GM12875 (cell line): ENCODE measurements around the gene TRPM4.

ENCODE experiments used
- H3K4me3 ChIP-seq: one replicate; pipeline ENCODE4 v1.5.1; 2011; ENCODE audit warnings: low read depth, low read length, control low read depth
- TF ChIP-seq, protein P1 (sequence below): IDR thresholded peaks from 2 replicates; pipeline ENCODE4 v1.5.1; 2011; ENCODE audit warnings: low read depth, mild to moderate bottlenecking, control low read depth, inconsistent platforms, low read length, moderate library complexity, borderline replicate concordance; ENCODE audit not compliant: insufficient read depth

Gene TRPM4

DNA sequence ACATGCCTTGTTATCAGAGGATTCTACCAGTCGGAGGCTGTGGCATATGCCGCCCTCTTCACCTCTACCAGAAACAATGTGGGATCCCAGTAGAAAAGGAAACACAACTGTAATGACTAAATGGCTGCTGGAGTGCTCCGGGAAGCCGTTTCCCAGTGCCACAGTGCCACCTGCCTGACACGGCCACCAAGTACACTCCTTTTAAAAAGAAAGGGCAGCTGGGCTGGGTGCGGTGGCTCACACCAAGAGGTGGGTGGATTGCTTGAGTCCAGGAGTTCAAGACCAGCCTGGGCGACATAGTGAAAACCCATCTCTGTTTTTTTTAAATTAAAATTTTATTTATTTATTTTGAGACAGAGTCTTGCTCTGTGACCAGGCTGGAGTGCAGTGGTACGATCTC lies 67.3 kb downstream of the TRPM4 start:
- no peak overlapping the region for H3K4me3 ChIP-seq
- TF ChIP-seq, protein P1, sequence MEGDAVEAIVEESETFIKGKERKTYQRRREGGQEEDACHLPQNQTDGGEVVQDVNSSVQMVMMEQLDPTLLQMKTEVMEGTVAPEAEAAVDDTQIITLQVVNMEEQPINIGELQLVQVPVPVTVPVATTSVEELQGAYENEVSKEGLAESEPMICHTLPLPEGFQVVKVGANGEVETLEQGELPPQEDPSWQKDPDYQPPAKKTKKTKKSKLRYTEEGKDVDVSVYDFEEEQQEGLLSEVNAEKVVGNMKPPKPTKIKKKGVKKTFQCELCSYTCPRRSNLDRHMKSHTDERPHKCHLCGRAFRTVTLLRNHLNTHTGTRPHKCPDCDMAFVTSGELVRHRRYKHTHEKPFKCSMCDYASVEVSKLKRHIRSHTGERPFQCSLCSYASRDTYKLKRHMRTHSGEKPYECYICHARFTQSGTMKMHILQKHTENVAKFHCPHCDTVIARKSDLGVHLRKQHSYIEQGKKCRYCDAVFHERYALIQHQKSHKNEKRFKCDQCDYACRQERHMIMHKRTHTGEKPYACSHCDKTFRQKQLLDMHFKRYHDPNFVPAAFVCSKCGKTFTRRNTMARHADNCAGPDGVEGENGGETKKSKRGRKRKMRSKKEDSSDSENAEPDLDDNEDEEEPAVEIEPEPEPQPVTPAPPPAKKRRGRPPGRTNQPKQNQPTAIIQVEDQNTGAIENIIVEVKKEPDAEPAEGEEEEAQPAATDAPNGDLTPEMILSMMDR = peak; percentile 42; the same call in 1 of the 2 replicates

DNA sequence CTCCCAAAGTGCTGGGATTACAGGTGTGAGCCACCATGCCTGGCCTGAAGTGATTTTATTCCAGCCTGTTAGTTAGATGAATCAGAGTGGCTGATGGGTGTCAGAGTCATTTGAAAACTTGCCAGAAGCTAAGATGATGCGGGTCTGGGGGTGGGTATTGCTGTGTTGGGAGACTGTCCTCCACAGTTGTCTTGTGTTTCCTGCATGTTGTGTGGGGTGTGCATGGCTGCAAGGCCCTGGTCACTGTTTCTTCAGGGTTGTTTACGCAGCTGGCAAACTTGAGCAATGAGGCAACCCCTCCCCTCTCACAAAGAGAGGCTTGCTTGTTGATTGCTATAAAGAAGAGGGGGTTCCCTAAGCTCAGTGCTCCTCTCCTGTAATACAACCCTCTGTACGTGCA lies 71.8 kb downstream of the TRPM4 start:
- TF ChIP-seq, protein P1 = no peak
- no peak overlapping the region for H3K4me3 ChIP-seq

DNA sequence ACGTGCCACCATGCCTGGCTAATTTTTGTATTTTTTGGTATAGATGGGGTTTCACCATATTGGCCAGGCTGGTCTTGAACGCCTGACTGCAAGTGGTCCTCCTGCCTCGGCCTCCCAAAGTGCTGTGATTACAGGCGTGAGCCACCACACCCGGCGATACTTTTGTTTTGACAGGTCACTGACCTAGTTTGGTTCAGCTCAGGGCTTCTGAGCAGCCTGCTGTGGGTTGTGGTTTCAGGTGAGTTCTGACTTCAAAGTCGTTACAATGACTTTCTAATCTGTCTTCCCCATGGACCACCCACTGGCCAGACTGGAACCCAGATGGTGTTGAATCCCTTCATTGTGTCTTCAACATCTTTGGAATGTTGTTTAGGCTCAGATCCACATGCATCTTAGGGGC lies 73.8 kb downstream of the TRPM4 start:
- TF ChIP-seq, protein P1 = no peak
- no peak overlapping the region for H3K4me3 ChIP-seq

DNA sequence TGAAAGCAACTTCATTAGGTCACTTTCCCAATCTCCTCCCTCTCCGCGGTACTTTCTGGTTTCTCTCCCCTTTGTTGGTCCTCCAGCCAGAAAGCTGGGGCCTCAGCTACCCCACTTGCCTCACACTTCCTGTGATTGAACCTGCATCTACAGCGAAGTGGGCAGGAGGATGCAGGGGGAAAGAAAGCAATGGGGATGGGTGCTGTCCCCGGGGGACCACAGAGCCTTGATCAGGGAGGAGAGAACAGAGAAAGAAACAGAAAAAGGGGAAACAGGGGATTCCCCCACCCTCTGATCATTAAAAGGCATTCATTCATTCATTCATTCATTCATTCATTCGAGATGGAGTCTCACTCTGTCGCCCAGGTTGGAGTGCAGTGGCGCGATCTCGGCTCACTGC lies 74.2 kb downstream of the TRPM4 start:
- TF ChIP-seq, protein P1 = no peak
- H3K4me3 ChIP-seq = no peak overlapping the region

DNA sequence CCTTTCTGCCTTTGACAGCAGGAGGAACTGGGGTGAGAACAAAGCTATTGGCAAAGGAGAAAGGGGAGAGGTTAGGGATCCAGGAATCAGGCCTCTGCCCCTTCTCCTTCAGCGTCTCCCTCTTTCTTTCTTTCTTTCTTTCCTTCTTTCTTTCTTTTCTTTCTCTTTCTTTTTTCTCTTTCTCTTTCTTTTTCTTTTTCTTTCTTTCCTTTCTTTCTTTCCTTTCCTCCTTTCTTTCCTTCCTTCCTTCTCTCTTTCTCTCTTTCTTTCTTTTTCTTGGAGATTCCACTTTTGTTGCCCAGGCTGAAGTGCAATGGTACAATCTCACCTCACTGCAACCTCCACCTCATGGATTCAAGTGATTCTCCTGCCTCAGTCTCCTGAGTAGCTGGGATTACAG lies 75.6 kb downstream of the TRPM4 start:
- TF ChIP-seq, protein P1 = no peak
- no peak overlapping the region for H3K4me3 ChIP-seq

DNA sequence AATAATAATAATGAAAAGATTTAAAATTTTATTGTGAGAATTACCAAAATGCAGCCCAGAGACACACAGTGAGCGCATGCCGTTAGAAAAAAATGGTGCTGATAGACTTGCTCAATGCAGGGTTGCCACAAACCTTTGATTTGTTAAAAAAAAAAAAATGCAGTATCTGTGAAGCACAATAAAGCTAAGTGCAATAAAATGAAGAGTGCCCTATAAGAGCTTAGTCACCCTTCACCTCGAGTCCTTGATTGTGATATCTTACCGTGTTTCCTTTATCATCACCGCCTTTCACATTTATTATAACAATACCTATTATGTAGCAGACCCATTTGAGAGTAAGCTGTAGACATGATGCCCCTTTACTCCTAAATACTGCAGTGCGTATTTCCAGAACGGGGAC lies 84.2 kb downstream of the TRPM4 start:
- TF ChIP-seq, protein P1 = no peak
- H3K4me3 ChIP-seq = no peak overlapping the region

DNA sequence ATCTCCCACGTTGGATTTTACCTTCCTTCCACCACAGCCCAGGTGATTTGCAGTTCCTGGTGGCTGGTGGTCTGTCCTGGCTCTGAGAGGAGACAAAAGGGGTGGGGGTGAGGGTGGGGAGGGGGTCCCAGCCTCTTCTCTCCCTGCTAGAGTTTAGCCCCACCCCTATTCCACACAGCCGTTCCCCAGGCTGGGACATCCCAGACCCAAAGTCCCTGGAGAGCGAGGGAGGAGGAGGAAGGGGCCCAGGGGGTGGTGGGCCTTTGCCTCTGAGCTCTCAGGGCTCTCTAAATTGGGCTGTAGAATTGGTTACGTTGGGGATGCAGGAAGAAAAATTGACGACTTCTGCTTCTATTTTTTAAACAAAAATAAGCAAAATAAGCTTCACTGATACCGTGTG lies 85.5 kb downstream of the TRPM4 start:
- H3K4me3 ChIP-seq = no peak overlapping the region
- TF ChIP-seq, protein P1 = no peak
